Activated CD8-positive, alpha-beta memory T cell treated with anti-CD3 and anti-CD28 coated beads for 48 hours (primary cell): ENCODE measurements around the gene COL24A1.

Experiments used
- DNase-seq, 3 experiments: peaks; one replicate each; pipeline ENCODE4 v3.0.0-alpha.2; 2020; ENCODE audit warnings: low read depth in 2 of 3, low spot score in 2 of 3

COL24A1 gene

GRCh38 chr1:86156566-86157455 lies at the start of gene COL24A1:
COL24A1 (minus strand) TSS chr1:86156772; CDS start chr1:86156396, 376 bp downstream.
- DNase-seq, result no peak

- DNase-seq, result no peak
These were observed 49.2 kb upstream of the COL24A1 start for GRCh38 chr1:86205741-86206140.

GRCh38 chr1:86202552-86203340 lies 46.2 kb upstream of the COL24A1 start:
- no peak for DNase-seq

GRCh38 chr1:86201311-86201710 lies 44.7 kb upstream of the COL24A1 start:
- DNase-seq, result no peak

- DNase-seq, result no peak
These were observed 44.3 kb upstream of the COL24A1 start for GRCh38 chr1:86200901-86201300.

- DNase-seq, result no peak
These were observed 40.8 kb upstream of the COL24A1 start for GRCh38 chr1:86197206-86197855.

- DNase-seq, result no peak
These were observed 38.7 kb upstream of the COL24A1 start for GRCh38 chr1:86195281-86195680.

GRCh38 chr1:86194491-86195034 lies 38.0 kb upstream of the COL24A1 start:
- DNase-seq, result no peak

GRCh38 chr1:86192417-86192816 lies 35.8 kb upstream of the COL24A1 start:
- no peak for DNase-seq

GRCh38 chr1:86191958-86192357 lies 35.4 kb upstream of the COL24A1 start:
- no peak for DNase-seq

GRCh38 chr1:86190873-86191272 lies 34.3 kb upstream of the COL24A1 start:
- DNase-seq, result no peak

GRCh38 chr1:86184426-86184825 lies 27.9 kb upstream of the COL24A1 start:
- DNase-seq, result no peak

- no peak for DNase-seq
These were observed 27.2 kb upstream of the COL24A1 start for GRCh38 chr1:86183810-86184209.

- DNase-seq, result no peak
These were observed 19.7 kb upstream of the COL24A1 start for GRCh38 chr1:86176226-86176625.

- no peak for DNase-seq
These were observed 19.2 kb upstream of the COL24A1 start for GRCh38 chr1:86175756-86176155.

- DNase-seq, result no peak
These were observed 13.1 kb upstream of the COL24A1 start for GRCh38 chr1:86169625-86170024.

GRCh38 chr1:86159800-86160199 lies 3.2 kb upstream of the COL24A1 start:
- DNase-seq, result no peak

- DNase-seq, result no peak
These were observed 586 bp downstream of the COL24A1 start for GRCh38 chr1:86155807-86156565.

GRCh38 chr1:86155051-86155806 lies 1.3 kb downstream of the COL24A1 start:
- no peak for DNase-seq

- DNase-seq, result no peak
These were observed 2.0 kb downstream of the COL24A1 start for GRCh38 chr1:86154571-86155050.
